B cell (primary cell): ENCODE measurements around the gene RASL10A. TPM values are rescaled to one million over a fixed set of nuclear protein-coding genes. Genes with fewer than 3 reads are reported as not detected.

Source experiments
- ATAC-seq: fragments of 200-7000 bp; cut with Tn5 transposase; one replicate; pipeline ENCODE4 v1.10.0; 2021; ENCODE audit warnings: low read depth, mild to moderate bottlenecking, moderate number of reproducible peaks, moderate library complexity
- CTCF ChIA-PET: fragments of 350-600 bp; sonication (Branson Sonifier 250); formaldehyde crosslinking; loops from one replicate; lab custom pipeline; 2021; ENCODE audit warnings: antibody characterized with exemption, inconsistent platforms; lab: Charles Lee
- POLR2A ChIA-PET: fragments of 350-600 bp; sonication (Branson Sonifier 250); formaldehyde crosslinking; loops from one replicate; lab custom pipeline; 2021; ENCODE audit warnings: antibody characterized with exemption; lab: Charles Lee
- DNase-seq: peaks from one replicate; pipeline ENCODE4 v3.0.0; 2013
- H2AFZ ChIP-seq: 2 replicates; pipeline ENCODE4 v1.6.1; 2012; ENCODE audit warnings: mild to moderate bottlenecking, low read depth, low read length; ENCODE audit not compliant: insufficient read depth, poor library complexity, severe bottlenecking
- H3K27ac ChIP-seq, 2 donors: 1 replicate in 1 of 2; 2 replicates in 1 of 2; pipeline ENCODE4 v1.5.1; 2012 to 2013; ENCODE audit warnings: low read length in 2 of 2, mild to moderate bottlenecking in 2 of 2, moderate library complexity in 1 of 2
- H3K27me3 ChIP-seq, 4 experiments: fragments of 200-600 bp in 1 of 4; sonication (generic) in 1 of 4; replicated peaks in 1 of 4; 1 replicate in 2 of 4; 2 replicates in 2 of 4; pipeline versions ENCODE4 v1.6.1 to v1.7.0; 2013 to 2016; ENCODE audit warnings: low read length in 3 of 4, mild to moderate bottlenecking in 2 of 4, mixed read lengths in 1 of 4, moderate library complexity in 1 of 4; ENCODE audit not compliant: insufficient read depth in 4 of 4, control insufficient read depth in 3 of 4; ENCODE audit errors: control extremely low read depth in 1 of 4
- H3K36me3 ChIP-seq, 2 experiments: replicated peaks in 1 of 2; 1 replicate in 1 of 2; 2 replicates in 1 of 2; pipeline versions ENCODE4 v1.6.1 to v1.7.1; 2013; ENCODE audit warnings: low read length in 1 of 2; ENCODE audit not compliant: insufficient read depth in 2 of 2, control insufficient read depth in 1 of 2; ENCODE audit errors: control extremely low read depth in 1 of 2, extremely low read depth in 1 of 2
- H3K4me1 ChIP-seq, 2 donors: fragments of 200-600 bp in 1 of 2; sonication (generic) in 1 of 2; 1 replicate in 1 of 2; 2 replicates in 1 of 2; pipeline versions ENCODE4 v1.5.1 to v1.6.1; 2013 to 2017; ENCODE audit warnings: low read length in 2 of 2; ENCODE audit not compliant: control insufficient read depth in 2 of 2, insufficient read depth in 2 of 2
- H3K4me2 ChIP-seq: replicated peaks from 2 replicates; pipeline ENCODE3; 2012; ENCODE audit warnings: mild to moderate bottlenecking, low read depth, low read length; ENCODE audit not compliant: poor library complexity, severe bottlenecking
- H3K4me3 ChIP-seq, 5 experiments: fragments of 200-600 bp in 1 of 5; sonication (generic) in 1 of 5; 1 replicate in 3 of 5; 2 replicates in 2 of 5; pipeline versions ENCODE4 v1.5.1 to v1.7.0; 2011 to 2016; ENCODE audit warnings: low read length in 4 of 5, mild to moderate bottlenecking in 4 of 5, low read depth in 2 of 5, control low read depth in 1 of 5, moderate library complexity in 1 of 5; ENCODE audit not compliant: insufficient read depth in 1 of 5; ENCODE audit errors: control extremely low read depth in 1 of 5, extremely low read depth in 1 of 5
- H3K79me2 ChIP-seq: fragments of 200-600 bp; sonication (generic); one replicate; pipeline ENCODE4 v1.6.0; 2016; ENCODE audit warnings: low read length; ENCODE audit not compliant: control insufficient read depth, insufficient read depth
- H3K9ac ChIP-seq: fragments of 200-600 bp; sonication (generic); 2 replicates; pipeline ENCODE4 v1.6.1; 2017; ENCODE audit warnings: mild to moderate bottlenecking, low read length, moderate library complexity
- H3K9me3 ChIP-seq, 3 donors: one replicate each; pipeline versions ENCODE4 v1.6.1 to v1.7.1; 2013; ENCODE audit warnings: low read length in 2 of 3; ENCODE audit not compliant: control insufficient read depth in 2 of 3, insufficient read depth in 1 of 3; ENCODE audit errors: control extremely low read depth in 1 of 3
- H4K20me1 ChIP-seq: 2 replicates; pipeline ENCODE4 v1.6.0; 2012; ENCODE audit warnings: mild to moderate bottlenecking, low read length; ENCODE audit not compliant: insufficient read depth, control insufficient read depth, poor library complexity, severe bottlenecking
- H3K27ac Mint-ChIP-seq: one replicate; pipeline ENCODE4 v1.8.0; 2021; ENCODE audit warnings: mixed read lengths
- H3K27me3 Mint-ChIP-seq: one replicate; pipeline ENCODE4 v1.8.0; 2021; ENCODE audit warnings: mixed read lengths
- H3K4me1 Mint-ChIP-seq: one replicate; pipeline ENCODE4 v1.8.0; 2021; ENCODE audit warnings: mixed read lengths
- H3K4me3 Mint-ChIP-seq: one replicate; pipeline ENCODE4 v1.8.0; 2021; ENCODE audit warnings: mixed read lengths
- H3K9me3 Mint-ChIP-seq: one replicate; pipeline ENCODE4 v1.8.0; 2022; ENCODE audit warnings: mixed read lengths; ENCODE audit not compliant: insufficient read depth
- EZH2 ChIP-seq: IDR thresholded peaks from 2 replicates; pipeline ENCODE4 v1.6.1; 2012; ENCODE audit warnings: borderline replicate concordance, low read depth, mild to moderate bottlenecking, moderate library complexity, low read length; ENCODE audit not compliant: insufficient read depth, poor library complexity, severe bottlenecking
- WGBS: methylation state at CpG from one replicate; pipeline ENCODE4 v1.1.5; 2013; ENCODE audit warnings: missing lambda C conversion rate; ENCODE audit not compliant: insufficient coverage; 5-methylcytosine and 5-hydroxymethylcytosine counted together
- intact Hi-C: fragments of 100-400 bp; cut with micrococcal nuclease; formaldehyde crosslinking; loops from one replicate; pipeline ENCODE4 v1.10.0; 2022
- polyA plus RNA-seq: library from polyadenylated mRNA; depleted of rRNA; stranded (reverse); fragments of >200 nt; gene quantifications from 2 replicates; pipeline ENCODE4 v1.2.3, GENCODE V29; 2012
- total RNA-seq, 2 donors: library from RNA; stranded (reverse); fragments of 120-200 nt in 1 of 2; gene quantifications; 1 replicate in 1 of 2; 2 replicates in 1 of 2; pipeline versions ENCODE4 v1.2.3 to v1.2.4, GENCODE V29; 2013 to 2022
- TF ChIP-seq, protein P1 (sequence below): fragments of 200-600 bp; IDR thresholded peaks from one replicate; pipeline ENCODE4 v1.8.0; 2022; ENCODE audit warnings: antibody characterized with exemption, mild to moderate bottlenecking

Gene RASL10A
- total and polyA plus RNA-seq, 2 donors (not counting 1 experiment from before 2014, with no cell fraction given), result 2.8 to 4.7 TPM

DNA sequence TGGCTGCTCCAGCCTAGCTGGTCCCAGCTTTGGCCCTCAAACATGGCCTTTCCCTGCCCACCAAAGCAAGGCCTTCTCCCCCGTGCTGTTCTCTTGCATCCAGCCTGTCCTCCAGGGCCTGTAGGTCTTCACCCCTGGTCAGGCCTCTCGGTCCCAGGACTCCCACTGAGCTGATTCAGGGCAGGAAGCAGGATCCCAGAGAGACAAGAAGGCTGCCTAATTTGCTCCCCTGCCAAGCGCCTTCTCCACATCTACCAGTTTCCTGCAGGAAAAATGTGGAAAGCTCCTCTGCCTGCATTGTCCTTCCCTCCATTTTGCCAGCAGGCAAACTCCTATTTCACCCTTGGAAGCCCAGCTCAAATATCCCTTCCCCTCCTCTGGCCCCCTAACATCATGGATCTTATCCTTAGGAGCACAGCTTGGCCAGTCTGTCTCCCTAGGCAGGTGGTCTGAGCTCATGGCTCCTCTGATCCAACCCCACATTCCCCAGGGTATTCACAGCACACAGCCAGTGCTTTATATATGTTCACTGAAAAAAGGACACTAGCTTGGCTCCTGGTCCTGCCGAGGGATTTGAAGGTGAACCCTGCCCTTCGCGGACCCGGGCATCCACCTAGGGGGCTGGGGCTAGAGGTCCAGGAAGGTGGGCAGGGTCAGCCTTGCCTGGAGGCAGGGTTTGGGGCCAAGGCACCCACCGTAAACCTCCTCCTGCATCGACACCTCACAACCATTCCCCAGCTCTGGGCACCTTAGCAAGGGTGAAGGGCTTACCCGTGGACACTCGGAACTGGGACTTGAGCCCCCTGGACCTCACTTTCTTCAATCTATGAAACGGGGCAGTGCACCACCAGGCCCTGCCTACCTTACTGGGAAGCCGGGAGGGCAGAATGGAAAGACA lies 48.7 kb downstream of the RASL10A start:
- Histone ChIP-seq H2AFZ (peak overlapping the region; percentile 93), H3K27me3 (no peaks in the 10 kb centered on the region), H3K4me3 (peak overlapping the region; percentile 61 to 96 (median 80)), H3K27ac (peak overlapping the region in 1 of 2 donors; percentile 99), H3K79me2 (peaks cover 54% of the 10 kb centered on the region), H3K4me2 (peak overlapping the region; percentile 94), H4K20me1 (peaks cover 31% of the 10 kb centered on the region), H3K4me1 (peaks cover 35 to 43% of the 10 kb centered on the region in 2 donors), H3K36me3 (peaks cover 0 to 4% of the 10 kb centered on the region in 2 experiments), H3K9me3 (no peaks in the 10 kb centered on the region), H3K9ac (peak overlapping the region; percentile 96)
- Mint-ChIP-seq H3K27me3 (no peaks in the 10 kb centered on the region), H3K27ac (peak overlapping the region; percentile 76), H3K9me3 (no peaks in the 10 kb centered on the region), H3K4me3 (peak overlapping the region; percentile 93), H3K4me1 (peaks cover 40% of the 10 kb centered on the region)
- ATAC-seq (no peak), DNase-seq (no peak)
- intact Hi-C loops, result loop anchor here (5.0 kb wide), 4 partner anchors 120 to 615 kb away; partner anchors contain the start of genes AP1B1, MTMR3, NF2 and UQCR10
- CTCF ChIA-PET, result no interaction called here
- WGBS, result 36% methylated on average over 7 of the region's 13 CpGs
- TF ChIP-seq, protein P1, sequence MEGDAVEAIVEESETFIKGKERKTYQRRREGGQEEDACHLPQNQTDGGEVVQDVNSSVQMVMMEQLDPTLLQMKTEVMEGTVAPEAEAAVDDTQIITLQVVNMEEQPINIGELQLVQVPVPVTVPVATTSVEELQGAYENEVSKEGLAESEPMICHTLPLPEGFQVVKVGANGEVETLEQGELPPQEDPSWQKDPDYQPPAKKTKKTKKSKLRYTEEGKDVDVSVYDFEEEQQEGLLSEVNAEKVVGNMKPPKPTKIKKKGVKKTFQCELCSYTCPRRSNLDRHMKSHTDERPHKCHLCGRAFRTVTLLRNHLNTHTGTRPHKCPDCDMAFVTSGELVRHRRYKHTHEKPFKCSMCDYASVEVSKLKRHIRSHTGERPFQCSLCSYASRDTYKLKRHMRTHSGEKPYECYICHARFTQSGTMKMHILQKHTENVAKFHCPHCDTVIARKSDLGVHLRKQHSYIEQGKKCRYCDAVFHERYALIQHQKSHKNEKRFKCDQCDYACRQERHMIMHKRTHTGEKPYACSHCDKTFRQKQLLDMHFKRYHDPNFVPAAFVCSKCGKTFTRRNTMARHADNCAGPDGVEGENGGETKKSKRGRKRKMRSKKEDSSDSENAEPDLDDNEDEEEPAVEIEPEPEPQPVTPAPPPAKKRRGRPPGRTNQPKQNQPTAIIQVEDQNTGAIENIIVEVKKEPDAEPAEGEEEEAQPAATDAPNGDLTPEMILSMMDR, result no peak
- TF ChIP-seq EZH2, result no peak
- POLR2A ChIA-PET, result interaction anchor here (0.6 kb wide), 1 partner anchor 491 kb away, joined by 11 read pairs; no protein-coding TSS in a partner anchor

DNA sequence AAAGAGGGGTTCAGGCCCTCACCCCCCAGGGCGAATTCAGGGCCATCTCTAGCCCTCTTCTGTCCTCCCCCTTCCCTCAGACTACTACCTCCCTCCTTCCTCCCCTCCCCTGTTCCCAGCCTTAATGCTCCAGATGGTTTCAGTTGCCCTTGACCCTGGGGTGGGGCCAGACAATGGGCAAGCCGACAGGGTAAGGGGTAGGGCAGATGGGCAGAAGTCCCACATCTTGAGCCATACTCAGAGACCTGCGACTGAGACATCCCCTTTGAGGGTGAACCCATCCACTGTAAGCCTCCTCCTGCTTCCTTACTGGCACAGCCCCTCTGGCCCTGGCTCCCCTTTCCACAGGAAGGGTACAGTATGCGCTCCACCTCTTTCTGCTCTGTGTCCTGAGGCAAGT lies 49.6 kb downstream of the RASL10A start:
- WGBS, result 100% methylated on average over 3 of the region's 4 CpGs
- intact Hi-C loops, result loop anchor here (5.0 kb wide), 4 partner anchors 121 to 616 kb away; partner anchors contain the start of genes AP1B1, MTMR3, NF2 and UQCR10
- ATAC-seq, result no peak

More for the DNA sequence above, 49.6 kb downstream of the RASL10A start:
- H3K9me3 Mint-ChIP-seq, result no peaks in the 10 kb centered on the region
- Histone ChIP-seq H3K9ac (no peak overlapping the region), H3K4me1 (peaks cover 27 to 34% of the 10 kb centered on the region in 2 donors), H4K20me1 (peaks cover 28% of the 10 kb centered on the region), H2AFZ (no peak overlapping the region), H3K9me3 (no peaks in the 10 kb centered on the region), H3K36me3 (peaks cover 0 to 4% of the 10 kb centered on the region in 2 experiments), H3K27me3 (no peaks in the 10 kb centered on the region), H3K27ac (no peak overlapping the region), H3K4me3 (no peak overlapping the region), H3K79me2 (peaks cover 46% of the 10 kb centered on the region), H3K4me2 (no peak overlapping the region)
- no peak overlapping the region for H3K4me3 Mint-ChIP-seq
- DNase-seq, result no peak
- POLR2A ChIA-PET, result no interaction called here
- CTCF ChIA-PET, result no interaction called here
- H3K27ac Mint-ChIP-seq, result no peak overlapping the region
- peaks cover 31% of the 10 kb centered on the region for H3K4me1 Mint-ChIP-seq
- TF ChIP-seq EZH2, result no peak
- TF ChIP-seq, protein P1, result no peak
- H3K27me3 Mint-ChIP-seq, result no peaks in the 10 kb centered on the region
